ENCODE results near the gene POU2AF2.
A peak's percentile ranks its signal among the peaks of the same experiment; 100 is the strongest.
"Not testable (repeated sequence)": the region's sequence is repeated elsewhere in the genome, so short reads cannot be mapped to it uniquely, and the experiment has no call there.

POU2AF2 gene

GRCh38 chr11:111245425-111245824 lies at the start of gene POU2AF2:
Gene POU2AF2 (plus strand): TSS chr11:111245725. CDS start chr11:111245854, 129 bp downstream.
- no peak for DNase-seq (ENCODE audit: low read depth in 2 of 2)

- no peak for DNase-seq (ENCODE audit: low read depth in 2 of 2)
These were observed 45.5 kb upstream of the POU2AF2 start for GRCh38 chr11:111200010-111200534.

- DNase-seq (ENCODE audit: low read depth in 2 of 2): no peak
These were observed 41.3 kb upstream of the POU2AF2 start for GRCh38 chr11:111204211-111204610.

DNA sequence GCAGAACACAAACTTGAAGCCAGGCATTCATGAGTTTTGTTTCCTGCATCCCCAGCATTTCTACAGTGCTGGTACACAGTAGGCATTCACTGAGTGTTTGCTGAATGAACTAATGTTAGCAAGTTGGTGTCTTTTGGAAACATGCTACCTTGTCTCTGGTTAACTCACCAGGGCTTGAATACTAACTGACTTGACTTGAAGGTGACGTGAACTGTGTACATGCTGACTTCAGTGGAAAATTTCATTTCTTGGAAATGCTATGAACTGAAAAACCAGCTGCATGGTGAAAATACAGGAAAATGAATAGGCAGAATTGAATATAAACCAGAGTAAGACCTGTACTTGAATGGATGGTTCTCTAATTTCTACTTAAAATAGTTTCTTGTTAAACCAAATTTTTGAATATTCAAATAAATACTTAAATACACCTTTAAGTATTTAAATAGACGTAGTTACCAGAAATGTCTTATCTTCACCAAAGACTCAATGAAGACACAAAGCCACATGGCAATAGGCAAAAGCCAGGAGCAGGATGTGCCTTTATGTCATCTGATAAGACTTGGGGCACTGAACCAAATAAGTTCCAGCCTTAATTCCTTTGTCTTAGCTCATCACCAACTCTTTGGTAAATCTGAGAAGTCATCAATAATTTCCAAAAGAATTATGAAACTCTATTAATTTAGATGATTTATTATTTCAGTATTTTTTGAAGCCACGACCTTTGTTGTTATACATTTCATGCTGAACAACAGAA lies 39.7 kb upstream of the POU2AF2 start:
- DNase-seq (ENCODE audit: low read depth in 2 of 2): no peak

DNA sequence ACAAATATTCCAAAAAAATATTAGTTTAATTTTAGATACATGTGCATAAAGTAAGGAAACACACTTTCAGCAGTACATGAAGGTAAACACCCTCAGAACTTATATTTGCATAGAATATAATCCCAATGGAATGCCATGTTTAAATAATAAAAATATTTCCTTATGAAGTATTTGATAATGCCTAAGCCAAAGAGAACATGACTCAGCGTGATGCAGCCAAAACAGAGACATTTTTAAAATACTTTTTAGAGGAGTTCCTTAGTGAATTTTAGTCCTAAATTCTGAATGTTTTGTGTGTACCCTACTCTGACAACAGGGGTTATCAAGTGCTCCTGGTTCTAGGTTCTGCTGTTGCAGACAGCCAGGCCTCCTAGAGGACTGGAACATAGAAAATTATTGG lies 39.1 kb upstream of the POU2AF2 start:
- peak; percentile 56 to 59 for DNase-seq (ENCODE audit: low read depth in 2 of 2)

DNA sequence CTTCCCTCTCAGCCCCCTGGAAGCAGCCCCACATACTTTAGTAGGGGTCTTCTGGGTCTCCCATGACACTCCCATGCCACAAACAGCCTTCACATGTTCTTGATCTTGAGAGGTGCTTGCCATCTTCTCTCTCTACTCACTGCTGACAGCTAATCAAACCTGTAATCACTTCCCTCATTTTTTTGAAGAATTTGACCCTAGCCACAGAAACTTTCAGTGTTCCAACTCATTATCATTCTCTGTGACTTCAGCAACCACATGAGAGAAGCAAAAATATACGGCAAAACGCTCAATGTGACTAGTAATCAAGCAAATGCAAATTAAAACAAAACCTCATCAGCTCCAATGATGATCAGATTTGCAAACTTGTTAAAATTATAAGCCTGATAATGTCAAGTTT lies 38.3 kb upstream of the POU2AF2 start:
- DNase-seq (ENCODE audit: low read depth in 2 of 2): no peak

- DNase-seq (ENCODE audit: low read depth in 2 of 2): no peak
These were observed 35.8 kb upstream of the POU2AF2 start for GRCh38 chr11:111209543-111210355.

DNA sequence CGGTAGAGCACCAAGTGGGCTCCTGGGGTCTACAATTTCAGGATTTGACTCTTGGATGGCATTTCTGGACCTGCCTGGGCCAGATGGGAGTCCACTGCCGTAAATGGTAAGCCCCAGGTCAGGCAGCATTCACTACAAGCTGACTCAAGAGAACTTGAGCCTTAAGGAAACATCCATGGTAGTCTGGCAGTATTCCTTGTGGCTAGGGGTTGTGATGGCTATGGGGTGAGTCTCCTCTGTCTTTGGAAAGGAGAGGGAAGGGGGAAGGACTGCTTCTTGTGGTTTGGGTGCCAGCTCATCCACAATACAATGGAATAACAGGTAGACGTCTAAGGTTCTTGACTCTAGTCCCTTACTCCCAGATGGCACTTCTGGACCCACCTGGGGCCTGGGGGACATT lies 32.3 kb upstream of the POU2AF2 start:
- no peak for DNase-seq (ENCODE audit: low read depth in 2 of 2)

DNA sequence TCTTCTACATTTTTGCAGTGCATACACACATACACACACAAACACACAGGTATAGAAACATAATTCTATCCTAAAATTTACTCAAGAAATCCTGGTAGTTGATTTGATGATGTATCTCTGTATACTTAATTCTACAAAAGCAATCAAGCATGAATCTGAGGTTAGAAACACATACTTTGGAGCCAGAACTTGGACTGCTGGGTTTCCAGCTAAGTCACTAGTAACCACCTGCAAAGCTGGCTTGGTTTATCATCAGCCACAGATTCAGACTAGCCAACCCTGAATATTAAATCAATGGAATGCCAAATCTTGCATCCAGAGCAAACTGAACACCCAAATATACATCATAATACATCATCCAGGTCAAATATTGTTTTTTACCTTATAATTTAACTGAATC lies 24.8 kb upstream of the POU2AF2 start:
- DNase-seq (ENCODE audit: low read depth in 2 of 2): no peak

DNA sequence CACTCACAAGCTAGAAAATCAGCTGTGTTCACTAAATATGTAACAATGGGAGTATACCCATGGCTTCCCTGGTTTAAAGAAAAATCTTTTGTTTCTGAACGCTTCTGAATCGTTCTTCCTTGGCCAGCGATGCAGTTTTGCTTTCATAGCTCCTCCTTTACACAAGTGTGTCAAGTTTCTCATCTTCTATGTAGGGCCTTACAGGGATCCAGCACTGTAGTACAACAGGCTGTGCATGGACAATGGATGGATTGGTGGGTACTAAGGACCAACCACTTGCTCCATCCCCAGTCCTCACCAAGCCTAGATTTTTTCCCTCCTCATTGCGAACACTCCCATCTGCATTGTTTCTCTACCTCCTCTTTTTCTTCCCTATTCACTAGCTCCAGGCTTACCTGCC lies 24.3 kb upstream of the POU2AF2 start:
- DNase-seq (ENCODE audit: low read depth in 2 of 2): no peak

- not testable (repeated sequence) for DNase-seq (ENCODE audit: low read depth in 2 of 2)
These were observed 23.6 kb upstream of the POU2AF2 start for GRCh38 chr11:111221936-111222335.

DNA sequence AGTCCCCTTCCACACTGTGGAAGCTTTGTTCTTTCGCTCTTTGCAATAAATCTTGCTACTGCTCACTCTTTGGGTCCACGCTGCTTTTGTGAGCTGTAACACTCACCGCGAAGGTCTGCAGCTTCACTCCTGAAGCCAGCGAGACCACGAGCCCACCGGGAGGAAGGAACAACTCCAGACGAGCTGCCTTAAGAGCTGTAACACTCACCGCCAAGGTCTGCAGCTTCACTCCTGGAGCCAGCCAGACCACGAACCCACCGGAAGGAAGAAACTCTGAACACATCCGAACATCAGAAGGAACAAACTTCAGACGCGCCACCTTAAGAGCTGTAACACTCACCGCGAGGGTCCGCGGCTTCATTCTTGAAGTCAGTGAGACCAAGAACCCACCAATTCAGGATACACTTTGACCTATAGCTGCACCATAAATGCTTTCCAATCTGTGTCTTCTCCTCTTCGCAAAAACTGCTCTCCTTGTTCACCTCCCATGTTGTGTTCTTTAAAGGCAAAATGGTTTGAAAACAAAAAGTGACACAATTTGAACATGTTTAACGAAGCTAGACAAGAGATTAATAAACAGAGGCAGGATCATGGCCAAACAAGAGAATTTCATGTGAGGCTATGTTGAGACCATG lies 22.6 kb upstream of the POU2AF2 start:
- not testable (repeated sequence) for DNase-seq (ENCODE audit: low read depth in 2 of 2)

DNA sequence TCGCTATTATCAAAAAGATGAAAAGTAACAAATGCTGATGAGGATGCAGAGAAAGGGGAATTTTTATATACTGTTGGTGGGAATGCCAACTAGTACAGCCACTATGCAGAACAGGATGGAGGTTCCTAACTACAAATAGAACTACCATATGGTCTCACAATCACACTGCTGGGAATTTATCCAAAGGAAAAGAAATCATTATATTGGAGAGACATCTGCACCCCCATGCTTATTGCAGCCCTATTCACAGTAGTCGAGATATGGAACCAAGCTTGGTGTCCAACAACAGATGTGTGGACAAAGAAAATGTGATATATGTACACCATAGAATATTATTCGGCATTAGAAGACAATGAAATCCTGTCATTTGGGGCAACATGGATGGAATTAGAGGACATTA lies 19.6 kb upstream of the POU2AF2 start:
- DNase-seq (ENCODE audit: low read depth in 2 of 2): no peak

DNA sequence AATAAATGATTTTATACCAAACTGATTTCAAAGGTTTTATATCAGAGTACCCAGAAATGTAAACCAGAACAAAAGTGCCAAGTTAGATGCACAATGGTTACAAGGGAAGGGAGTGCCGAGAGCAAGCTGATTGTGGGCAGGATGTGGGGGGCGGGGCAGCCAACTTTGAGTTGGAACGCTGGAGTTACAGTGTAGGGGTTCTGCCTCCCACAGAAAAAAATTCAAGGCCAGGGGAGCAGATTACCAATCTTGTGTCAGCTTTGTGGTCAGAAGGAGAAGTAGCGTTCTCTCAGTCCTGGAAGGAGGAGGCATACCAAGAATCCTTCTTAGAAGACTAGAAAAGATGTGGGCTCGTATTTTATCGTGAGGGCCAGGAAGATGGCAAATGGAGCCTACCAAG lies 15.9 kb upstream of the POU2AF2 start:
- DNase-seq (ENCODE audit: low read depth in 2 of 2): no peak

GRCh38 chr11:111230122-111230465 lies 15.4 kb upstream of the POU2AF2 start:
- DNase-seq (ENCODE audit: low read depth in 2 of 2): no peak

DNA sequence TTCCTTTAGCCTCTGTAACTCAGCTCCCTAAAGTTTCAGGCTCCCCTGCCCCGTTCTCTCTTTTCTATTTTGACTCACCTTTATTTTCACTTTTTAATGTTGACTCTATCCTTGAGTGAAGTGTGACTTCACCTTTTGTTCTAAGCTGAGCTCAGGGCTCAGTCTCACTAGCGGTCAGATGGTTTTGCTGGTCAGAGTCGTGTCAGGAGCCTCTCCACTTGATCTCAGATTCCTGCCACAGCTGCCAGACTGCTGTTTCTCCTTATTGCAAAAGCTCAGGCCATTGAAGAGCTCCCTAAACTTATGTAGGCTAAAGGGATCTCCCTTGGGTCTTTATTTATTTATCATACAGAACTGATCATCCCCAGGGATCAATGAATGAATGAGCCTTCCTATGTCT lies 13.7 kb upstream of the POU2AF2 start:
- DNase-seq (ENCODE audit: low read depth in 2 of 2): no peak

GRCh38 chr11:111236383-111236782 lies 9.1 kb upstream of the POU2AF2 start:
- DNase-seq (ENCODE audit: low read depth in 2 of 2): no peak

DNA sequence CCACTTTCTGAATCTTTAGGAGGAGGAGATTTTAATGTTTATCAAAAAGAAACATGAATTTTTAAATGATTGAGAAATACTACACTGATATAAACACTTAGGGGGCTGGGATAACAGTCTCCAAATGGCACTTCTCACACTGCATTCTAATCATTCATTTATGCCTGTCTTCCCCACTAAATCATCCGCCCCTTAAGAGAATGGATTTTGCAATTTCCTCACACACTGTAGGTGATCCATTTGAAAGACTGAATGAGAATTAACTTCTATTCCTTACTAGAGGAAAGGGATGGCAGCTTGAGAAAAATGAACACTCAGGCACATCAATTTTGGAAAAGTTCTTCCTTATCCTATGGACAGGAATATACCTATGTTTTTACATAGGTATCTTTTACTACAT lies 7.6 kb upstream of the POU2AF2 start:
- no peak for DNase-seq (ENCODE audit: low read depth in 2 of 2)

DNA sequence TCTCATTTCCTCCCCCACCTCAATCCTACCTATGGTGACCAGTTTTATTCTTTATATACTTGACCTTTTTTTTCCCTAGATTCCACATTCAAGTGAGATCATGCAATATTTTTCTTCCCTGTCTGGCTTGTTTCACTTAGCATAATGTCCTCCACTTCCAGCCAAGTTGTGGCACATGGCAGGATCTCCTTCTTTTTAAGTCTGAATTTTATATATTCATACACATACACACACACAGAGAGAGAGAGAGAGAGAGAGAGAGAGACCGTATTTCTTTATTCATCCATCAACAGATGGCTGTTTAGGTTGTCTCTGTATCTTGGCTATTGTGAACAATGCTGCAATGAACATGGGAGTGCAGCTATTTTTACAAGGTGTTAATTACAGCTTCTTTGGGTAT lies 1.4 kb downstream of the POU2AF2 start:
- DNase-seq (ENCODE audit: low read depth in 2 of 2): no peak

DNA sequence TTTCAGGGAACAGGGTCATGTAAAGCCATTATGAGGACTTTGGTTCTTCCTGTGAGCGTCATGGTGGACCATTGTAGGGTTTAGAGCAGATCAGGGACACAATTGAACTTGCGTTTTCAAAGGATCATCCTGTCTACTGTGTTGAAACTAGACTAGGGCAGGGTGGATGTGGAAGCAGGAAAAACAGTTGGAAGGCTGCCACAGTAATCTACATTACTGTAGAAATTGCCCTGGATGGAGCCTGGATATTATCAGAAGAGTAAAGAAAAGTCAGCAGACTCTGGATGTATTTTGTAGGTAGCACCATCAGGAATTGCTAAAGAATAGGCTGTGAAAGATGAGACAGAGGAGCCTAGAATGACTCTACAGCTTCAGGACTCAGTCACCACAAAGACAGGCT lies 5.4 kb downstream of the POU2AF2 start:
- DNase-seq (ENCODE audit: low read depth in 2 of 2): no peak

GRCh38 chr11:111253131-111253530 lies 7.6 kb downstream of the POU2AF2 start:
- no peak for DNase-seq (ENCODE audit: low read depth in 2 of 2)

- no peak for DNase-seq (ENCODE audit: low read depth in 2 of 2)
These were observed 8.1 kb downstream of the POU2AF2 start for GRCh38 chr11:111253630-111254029.

DNA sequence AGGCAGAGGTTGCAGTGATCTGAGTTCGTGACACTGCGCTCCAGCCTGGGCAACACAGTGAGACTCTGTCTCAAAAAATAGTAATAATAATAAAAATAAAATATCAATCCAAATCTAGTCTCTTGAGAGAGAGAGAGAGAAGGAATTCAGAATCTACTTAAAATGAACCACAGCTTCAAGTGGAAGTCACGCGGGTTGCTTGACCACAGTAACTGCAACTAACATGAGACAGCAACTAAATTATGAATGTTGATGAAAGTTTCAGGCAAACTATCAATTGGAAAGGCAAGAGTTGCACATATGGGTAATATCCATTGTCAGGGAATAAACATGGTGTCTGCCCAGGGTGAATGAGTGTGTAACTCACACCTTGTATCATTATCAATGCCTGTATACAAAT lies 12.5 kb downstream of the POU2AF2 start:
- DNase-seq (ENCODE audit: low read depth in 2 of 2): no peak
